Progenitor cell of endocrine pancreas (in vitro differentiated cells): ENCODE measurements around the gene CPEB1. TPM values are rescaled to one million over a fixed set of nuclear protein-coding genes. Genes with fewer than 3 reads are reported as not detected.

Experiments used
- DNase-seq: peaks from one replicate; pipeline ENCODE4 v3.0.0; 2021; ENCODE audit warnings: low spot score; ENCODE audit not compliant: unreplicated experiment
- H3K27ac Mint-ChIP-seq: 2 replicates; pipeline ENCODE4 v1.8.0; 2021; ENCODE audit warnings: mild to moderate bottlenecking, moderate library complexity, mixed read lengths
- H3K27me3 Mint-ChIP-seq: 2 replicates; pipeline ENCODE4 v1.8.0; 2021; ENCODE audit warnings: mixed read lengths
- H3K36me3 Mint-ChIP-seq: 2 replicates; pipeline ENCODE4 v1.8.0; 2022; ENCODE audit warnings: mixed read lengths; ENCODE audit not compliant: insufficient read depth
- H3K4me1 Mint-ChIP-seq: 2 replicates; pipeline ENCODE4 v1.8.0; 2021; ENCODE audit warnings: low read depth, mixed read lengths
- H3K4me3 Mint-ChIP-seq: 2 replicates; pipeline ENCODE4 v1.8.0; 2021; ENCODE audit warnings: low read depth, mild to moderate bottlenecking, moderate library complexity, mixed read lengths
- H3K9me3 Mint-ChIP-seq: 2 replicates; pipeline ENCODE4 v1.8.0; 2021; ENCODE audit warnings: low read depth, mixed read lengths
- total RNA-seq: library from RNA; stranded (reverse); gene quantifications from 2 replicates; pipeline ENCODE4 v1.2.1, GENCODE V29; 2021
- TF ChIP-seq, protein P1 (sequence below): fragments of 200-600 bp; sonication (generic); IDR thresholded peaks from one replicate; pipeline ENCODE4 v1.5.0; 2021; ENCODE audit warnings: antibody characterized with exemption, mild to moderate bottlenecking; ENCODE audit not compliant: unreplicated experiment

CPEB1 gene
- total RNA-seq, 1 donor from 2014 or later: 0.60 TPM

DNA sequence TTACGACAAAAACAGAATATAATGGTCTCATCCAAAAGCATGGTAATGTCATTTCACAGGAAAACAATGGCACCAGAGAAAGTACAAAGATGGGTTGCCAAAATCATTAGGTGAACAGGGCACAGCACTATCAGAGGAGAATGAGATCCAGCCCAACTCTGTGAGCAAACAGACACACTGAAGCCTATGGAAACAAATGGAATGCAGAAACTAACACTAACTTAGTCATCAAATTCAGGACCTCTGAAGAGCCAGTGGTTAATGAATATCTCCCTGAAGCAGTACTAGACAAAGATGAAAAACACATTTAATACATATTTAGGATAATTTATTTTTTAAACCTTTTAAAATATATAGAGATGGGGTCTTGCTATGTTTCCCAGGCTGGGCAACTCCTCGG lies 92.3 kb downstream of the CPEB1 start:
- Mint-ChIP-seq H3K4me1 (no peaks in the 10 kb centered on the region), H3K36me3 (no peaks in the 10 kb centered on the region), H3K27ac (no peak overlapping the region), H3K4me3 (no peak overlapping the region), H3K27me3 (peaks cover 17% of the 10 kb centered on the region), H3K9me3 (no peaks in the 10 kb centered on the region)
- DNase-seq: no peak
- TF ChIP-seq, protein P1, sequence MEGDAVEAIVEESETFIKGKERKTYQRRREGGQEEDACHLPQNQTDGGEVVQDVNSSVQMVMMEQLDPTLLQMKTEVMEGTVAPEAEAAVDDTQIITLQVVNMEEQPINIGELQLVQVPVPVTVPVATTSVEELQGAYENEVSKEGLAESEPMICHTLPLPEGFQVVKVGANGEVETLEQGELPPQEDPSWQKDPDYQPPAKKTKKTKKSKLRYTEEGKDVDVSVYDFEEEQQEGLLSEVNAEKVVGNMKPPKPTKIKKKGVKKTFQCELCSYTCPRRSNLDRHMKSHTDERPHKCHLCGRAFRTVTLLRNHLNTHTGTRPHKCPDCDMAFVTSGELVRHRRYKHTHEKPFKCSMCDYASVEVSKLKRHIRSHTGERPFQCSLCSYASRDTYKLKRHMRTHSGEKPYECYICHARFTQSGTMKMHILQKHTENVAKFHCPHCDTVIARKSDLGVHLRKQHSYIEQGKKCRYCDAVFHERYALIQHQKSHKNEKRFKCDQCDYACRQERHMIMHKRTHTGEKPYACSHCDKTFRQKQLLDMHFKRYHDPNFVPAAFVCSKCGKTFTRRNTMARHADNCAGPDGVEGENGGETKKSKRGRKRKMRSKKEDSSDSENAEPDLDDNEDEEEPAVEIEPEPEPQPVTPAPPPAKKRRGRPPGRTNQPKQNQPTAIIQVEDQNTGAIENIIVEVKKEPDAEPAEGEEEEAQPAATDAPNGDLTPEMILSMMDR: no peak

DNA sequence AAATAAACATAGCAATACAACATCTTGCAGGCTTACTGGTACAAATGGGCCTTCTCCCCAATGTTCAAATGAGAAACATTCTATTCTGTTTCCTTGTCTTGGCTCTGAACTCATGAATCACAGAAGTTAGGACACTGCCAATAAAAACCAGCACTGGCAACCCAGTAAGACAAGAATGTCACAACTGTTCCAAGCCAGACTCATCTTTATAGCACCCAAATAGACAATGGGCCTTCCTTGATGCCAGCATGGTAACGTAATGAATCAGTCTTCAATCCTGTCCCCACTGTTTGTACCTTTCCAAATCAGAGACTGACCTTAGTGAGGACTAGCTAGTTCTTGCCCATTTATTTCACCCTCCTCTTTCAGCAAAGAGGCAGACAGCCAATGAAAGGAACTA lies 92.8 kb downstream of the CPEB1 start:
- Mint-ChIP-seq H3K4me1 (no peaks in the 10 kb centered on the region), H3K27ac (no peak overlapping the region), H3K36me3 (no peaks in the 10 kb centered on the region), H3K4me3 (no peak overlapping the region), H3K27me3 (peaks cover 17% of the 10 kb centered on the region), H3K9me3 (no peaks in the 10 kb centered on the region)
- no peak for DNase-seq
- TF ChIP-seq, protein P1: no peak

DNA sequence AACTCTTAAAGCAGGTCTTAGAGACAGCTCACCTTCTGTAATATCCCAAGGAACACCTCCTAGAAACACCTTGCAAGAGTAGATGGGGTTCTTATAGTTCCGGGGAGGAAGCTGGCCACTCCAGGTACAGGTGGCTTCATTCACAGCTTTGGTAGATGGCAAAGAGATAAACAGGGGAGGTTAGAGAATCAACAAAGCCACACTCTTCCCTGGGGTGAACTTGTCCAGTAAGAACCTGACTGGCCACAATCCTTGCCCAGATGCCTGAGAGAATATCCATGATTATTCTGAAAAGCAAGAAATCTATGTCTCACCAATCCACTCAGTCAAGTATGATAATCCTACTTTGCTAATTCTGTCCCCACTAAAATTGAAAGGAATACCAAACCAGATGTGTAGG lies 93.3 kb downstream of the CPEB1 start:
- DNase-seq: no peak
- TF ChIP-seq, protein P1: no peak
- Mint-ChIP-seq H3K4me3 (no peak overlapping the region), H3K36me3 (no peaks in the 10 kb centered on the region), H3K27ac (no peak overlapping the region), H3K27me3 (peaks cover 17% of the 10 kb centered on the region), H3K9me3 (no peaks in the 10 kb centered on the region), H3K4me1 (no peaks in the 10 kb centered on the region)

DNA sequence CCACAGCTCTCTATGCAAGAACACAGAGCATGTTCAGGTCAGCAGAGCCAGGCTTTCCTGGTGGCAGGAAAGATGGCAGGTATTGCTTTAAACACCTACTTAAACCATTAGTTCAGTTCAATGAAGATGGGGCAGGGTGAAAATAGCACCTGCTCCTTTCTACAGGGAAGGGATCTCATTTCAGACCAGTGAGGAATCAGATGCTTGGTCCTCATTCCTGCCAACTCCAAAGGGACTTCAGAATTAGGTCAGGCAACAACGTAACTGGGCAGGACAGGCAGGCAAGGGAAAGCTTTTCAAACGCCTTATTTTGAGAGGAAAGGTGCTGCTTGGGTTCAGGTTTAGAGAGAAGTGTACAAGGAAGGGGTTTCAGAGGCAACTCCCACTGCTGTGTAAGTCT lies 94.3 kb downstream of the CPEB1 start:
- Mint-ChIP-seq H3K4me1 (no peaks in the 10 kb centered on the region), H3K36me3 (no peaks in the 10 kb centered on the region), H3K9me3 (no peaks in the 10 kb centered on the region), H3K27ac (no peak overlapping the region), H3K4me3 (no peak overlapping the region), H3K27me3 (peaks cover 17% of the 10 kb centered on the region)
- TF ChIP-seq, protein P1: no peak
- DNase-seq: no peak

DNA sequence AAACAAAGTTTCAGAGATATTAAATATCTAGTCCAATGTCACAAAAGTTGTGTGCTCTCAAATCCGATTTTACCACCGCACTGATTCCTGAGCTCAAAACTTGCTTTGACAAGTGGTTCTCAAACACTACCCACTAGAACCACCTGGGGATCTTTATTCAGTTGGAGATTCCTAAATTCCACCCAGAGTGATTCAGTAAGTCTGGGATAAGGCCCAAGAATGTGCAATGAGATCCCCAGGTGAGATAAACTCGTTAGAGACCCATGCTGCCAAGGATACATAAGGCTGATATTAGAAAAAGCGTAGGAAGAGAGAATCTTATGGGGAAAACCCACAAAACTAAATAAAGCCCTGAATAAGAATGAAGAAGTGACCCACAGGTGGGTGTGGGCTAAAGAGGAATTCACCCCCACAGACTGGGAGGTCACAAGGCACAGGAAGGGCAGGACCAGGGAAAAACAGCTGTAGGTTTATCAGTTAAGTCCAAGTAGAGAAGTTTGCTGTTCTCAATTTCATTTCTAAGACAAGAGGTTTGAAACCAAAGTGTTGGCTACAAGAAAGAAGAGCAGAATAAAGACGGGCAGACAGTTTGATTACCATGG lies 95.4 kb downstream of the CPEB1 start:
- Mint-ChIP-seq H3K4me3 (no peak overlapping the region), H3K36me3 (no peaks in the 10 kb centered on the region), H3K4me1 (no peaks in the 10 kb centered on the region)

More for the DNA sequence above, 95.4 kb downstream of the CPEB1 start:
- Mint-ChIP-seq H3K9me3 (no peaks in the 10 kb centered on the region), H3K27ac (no peak overlapping the region), H3K27me3 (peaks cover 17% of the 10 kb centered on the region)
- no peak for DNase-seq
- TF ChIP-seq, protein P1: no peak
